Measurements from ENCODE around the gene PARP3.

The PARP3 gene

GRCh38 chr3:51954713-51955112 lies 12.6 kb downstream of the PARP3 start:
- no peak overlapping the region for H3K4me3 ChIP-seq (ENCODE audit: low read depth, low read length)
- DNase-seq (ENCODE audit: low read depth), result no peak
- TF ChIP-seq CTCF (IDR thresholded peaks at IDR 0.05; ENCODE audit: low read depth, low read length) (no peak), MYC (IDR thresholded peaks at IDR 0.05; ENCODE audit: low read depth, low read length) (no peak), MAX (IDR thresholded peaks at IDR 0.05; ENCODE audit: low read depth, low read length) (no peak), POLR2A (IDR thresholded peaks at IDR 0.05; ENCODE audit: extremely low read depth, insufficient read length) (no peak)

GRCh38 chr3:51955175-51955892 lies 13.2 kb downstream of the PARP3 start, which contains the start of gene GPR62:
Gene GPR62 (plus strand): TSS chr3:51955381. CDS start chr3:51955653, 272 bp downstream.
- no peak for DNase-seq (ENCODE audit: low read depth)
- no peak within 1 kb of the TSS for H3K4me3 ChIP-seq (ENCODE audit: low read depth, low read length)

GRCh38 chr3:51955893-51956770 lies 14.0 kb downstream of the PARP3 start:
- H3K4me3 ChIP-seq (ENCODE audit: low read depth, low read length), result no peak overlapping the region
- peak; percentile 53 for DNase-seq (ENCODE audit: low read depth)
- TF ChIP-seq POLR2A (IDR thresholded peaks at IDR 0.05; ENCODE audit: extremely low read depth, insufficient read length) (no peak), CTCF (IDR thresholded peaks at IDR 0.05; ENCODE audit: low read depth, low read length) (peak; percentile 37)

More at GRCh38 chr3:51955175-51955892, 13.2 kb downstream of the PARP3 start, which contains the start of gene GPR62:
- TF ChIP-seq MAX (IDR thresholded peaks at IDR 0.05; ENCODE audit: low read depth, low read length) (no peak), POLR2A (IDR thresholded peaks at IDR 0.05; ENCODE audit: extremely low read depth, insufficient read length) (no peak), MYC (IDR thresholded peaks at IDR 0.05; ENCODE audit: low read depth, low read length) (no peak), CTCF (IDR thresholded peaks at IDR 0.05; ENCODE audit: low read depth, low read length) (no peak)

GRCh38 chr3:51957520-51958205 lies 15.5 kb downstream of the PARP3 start:
- H3K4me3 ChIP-seq (ENCODE audit: low read depth, low read length), result no peak overlapping the region
- DNase-seq (ENCODE audit: low read depth), result no peak
- TF ChIP-seq MAX (IDR thresholded peaks at IDR 0.05; ENCODE audit: low read depth, low read length), result no peak
- no peak for TF ChIP-seq POLR2A (IDR thresholded peaks at IDR 0.05; ENCODE audit: extremely low read depth, insufficient read length)
- no peak for TF ChIP-seq MYC (IDR thresholded peaks at IDR 0.05; ENCODE audit: low read depth, low read length)
- TF ChIP-seq CTCF (IDR thresholded peaks at IDR 0.05; ENCODE audit: low read depth, low read length), result no peak

GRCh38 chr3:51958603-51959521 lies 16.7 kb downstream of the PARP3 start:
- TF ChIP-seq MAX (IDR thresholded peaks at IDR 0.05; ENCODE audit: low read depth, low read length), result no peak
- no peak for TF ChIP-seq CTCF (IDR thresholded peaks at IDR 0.05; ENCODE audit: low read depth, low read length)
- no peak for TF ChIP-seq MYC (IDR thresholded peaks at IDR 0.05; ENCODE audit: low read depth, low read length)
- no peak for TF ChIP-seq POLR2A (IDR thresholded peaks at IDR 0.05; ENCODE audit: extremely low read depth, insufficient read length)
- DNase-seq (ENCODE audit: low read depth), result no peak
- no peak overlapping the region for H3K4me3 ChIP-seq (ENCODE audit: low read depth, low read length)

Measured in NB4 (cell line).